Measurements from ENCODE around the gene STKLD1. TPM values are rescaled to one million over a fixed set of nuclear protein-coding genes. Genes with fewer than 3 reads are reported as not detected.

The STKLD1 gene
- total RNA-seq, 1 donor from 2014 or later: 0.64 TPM

GRCh38 chr9:133394687-133395271, 18.6 kb downstream of the STKLD1 start:
- no peak overlapping the region for H3K4me3 Mint-ChIP-seq (ENCODE audit: unreplicated experiment)
- H3K9me3 Mint-ChIP-seq (ENCODE audit: unreplicated experiment): no peaks in the 10 kb centered on the region
- no peaks in the 10 kb centered on the region for H3K36me3 Mint-ChIP-seq (ENCODE audit: low read depth, unreplicated experiment)
- H3K4me1 Mint-ChIP-seq (ENCODE audit: unreplicated experiment): no peaks in the 10 kb centered on the region
- peaks cover 8% of the 10 kb centered on the region for H3K27me3 Mint-ChIP-seq (ENCODE audit: unreplicated experiment)
- no peak for TF ChIP-seq CTCF (IDR thresholded peaks at IDR 0.05; ENCODE audit: unreplicated experiment)
- DNase-seq (ENCODE audit: low spot score): no peak
- H3K27ac Mint-ChIP-seq (ENCODE audit: unreplicated experiment): no peak overlapping the region

- Mint-ChIP-seq H3K9me3 (ENCODE audit: unreplicated experiment) (no peaks in the 10 kb centered on the region), H3K27ac (ENCODE audit: unreplicated experiment) (no peak overlapping the region), H3K36me3 (ENCODE audit: low read depth, unreplicated experiment) (no peaks in the 10 kb centered on the region), H3K27me3 (ENCODE audit: unreplicated experiment) (peaks cover 8% of the 10 kb centered on the region), H3K4me1 (ENCODE audit: unreplicated experiment) (no peaks in the 10 kb centered on the region), H3K4me3 (ENCODE audit: unreplicated experiment) (no peak overlapping the region)
- peak; percentile 65 for DNase-seq (ENCODE audit: low spot score)
- peak; percentile 13 for TF ChIP-seq CTCF (IDR thresholded peaks at IDR 0.05; ENCODE audit: unreplicated experiment)
Observed at GRCh38 chr9:133396952-133397351, 20.8 kb downstream of the STKLD1 start.

- TF ChIP-seq CTCF (IDR thresholded peaks at IDR 0.05; ENCODE audit: unreplicated experiment): no peak
- no peaks in the 10 kb centered on the region for H3K36me3 Mint-ChIP-seq (ENCODE audit: low read depth, unreplicated experiment)
- no peak overlapping the region for H3K27ac Mint-ChIP-seq (ENCODE audit: unreplicated experiment)
- no peaks in the 10 kb centered on the region for H3K4me1 Mint-ChIP-seq (ENCODE audit: unreplicated experiment)
- no peak overlapping the region for H3K4me3 Mint-ChIP-seq (ENCODE audit: unreplicated experiment)
- H3K9me3 Mint-ChIP-seq (ENCODE audit: unreplicated experiment): no peaks in the 10 kb centered on the region
- DNase-seq (ENCODE audit: low spot score): no peak
- peaks cover 8% of the 10 kb centered on the region for H3K27me3 Mint-ChIP-seq (ENCODE audit: unreplicated experiment)
Observed at GRCh38 chr9:133397370-133397769, 21.2 kb downstream of the STKLD1 start.

- H3K27me3 Mint-ChIP-seq (ENCODE audit: unreplicated experiment): peaks cover 8% of the 10 kb centered on the region
- TF ChIP-seq CTCF (IDR thresholded peaks at IDR 0.05; ENCODE audit: unreplicated experiment): no peak
- no peak overlapping the region for H3K27ac Mint-ChIP-seq (ENCODE audit: unreplicated experiment)
- H3K4me1 Mint-ChIP-seq (ENCODE audit: unreplicated experiment): no peaks in the 10 kb centered on the region
- H3K4me3 Mint-ChIP-seq (ENCODE audit: unreplicated experiment): no peak overlapping the region
- no peaks in the 10 kb centered on the region for H3K36me3 Mint-ChIP-seq (ENCODE audit: low read depth, unreplicated experiment)
- no peaks in the 10 kb centered on the region for H3K9me3 Mint-ChIP-seq (ENCODE audit: unreplicated experiment)
- no peak for DNase-seq (ENCODE audit: low spot score)
Observed at GRCh38 chr9:133397895-133398294, 21.7 kb downstream of the STKLD1 start.

- Mint-ChIP-seq H3K27me3 (ENCODE audit: unreplicated experiment) (peaks cover 10% of the 10 kb centered on the region), H3K4me1 (ENCODE audit: unreplicated experiment) (no peaks in the 10 kb centered on the region), H3K9me3 (ENCODE audit: unreplicated experiment) (no peaks in the 10 kb centered on the region), H3K4me3 (ENCODE audit: unreplicated experiment) (no peak overlapping the region), H3K36me3 (ENCODE audit: low read depth, unreplicated experiment) (peaks cover 8% of the 10 kb centered on the region), H3K27ac (ENCODE audit: unreplicated experiment) (no peak overlapping the region)
- no peak for DNase-seq (ENCODE audit: low spot score)
- no peak for TF ChIP-seq CTCF (IDR thresholded peaks at IDR 0.05; ENCODE audit: unreplicated experiment)
Observed at GRCh38 chr9:133400292-133400691, 24.1 kb downstream of the STKLD1 start.

All from endothelial cell (in vitro differentiated cells).